Esophagus (tissue), 2 donors: Measurements from ENCODE around the gene KRTAP9-3. TPM values are rescaled to one million over a fixed set of nuclear protein-coding genes. Genes with fewer than 3 reads are reported as not detected.
"Not testable (repeated sequence)": the region's sequence is repeated elsewhere in the genome, so short reads cannot be mapped to it uniquely, and the experiment has no call there.

Experiments
- H3K27ac ChIP-seq, 2 donors: one replicate each; pipeline ENCODE4 v1.5.1; 2013; ENCODE audit warnings: low read depth in 2 of 2, mild to moderate bottlenecking in 2 of 2, inconsistent platforms in 1 of 2, low read length in 1 of 2, moderate library complexity in 1 of 2
- H3K27me3 ChIP-seq, 2 donors: one replicate each; pipeline ENCODE4 v1.6.1; 2013; ENCODE audit warnings: low read length in 2 of 2, control low read depth in 1 of 2, mild to moderate bottlenecking in 1 of 2; ENCODE audit not compliant: insufficient read depth in 2 of 2, control insufficient read depth in 1 of 2
- H3K36me3 ChIP-seq, 2 donors: one replicate each; pipeline ENCODE4 v1.6.1; 2013; ENCODE audit warnings: low read length in 1 of 2; ENCODE audit not compliant: control insufficient read depth in 2 of 2, insufficient read depth in 2 of 2
- H3K4me1 ChIP-seq, 2 donors: one replicate each; pipeline ENCODE4 v1.6.1; 2013; ENCODE audit warnings: low read length in 1 of 2; ENCODE audit not compliant: control insufficient read depth in 2 of 2, insufficient read depth in 2 of 2
- H3K4me3 ChIP-seq, 2 donors: one replicate each; pipeline ENCODE4 v1.5.1; 2013; ENCODE audit warnings: low read length in 2 of 2, mild to moderate bottlenecking in 2 of 2, low read depth in 1 of 2, moderate library complexity in 1 of 2
- H3K9me3 ChIP-seq, 2 donors: one replicate each; pipeline ENCODE4 v1.6.1; 2013; ENCODE audit warnings: mild to moderate bottlenecking in 2 of 2, low read depth in 1 of 2, low read length in 1 of 2, moderate library complexity in 1 of 2; ENCODE audit not compliant: control insufficient read depth in 2 of 2, insufficient read depth in 1 of 2
- WGBS, 2 donors: extraction: QIAGEN DNeasy Blood & Tissue Kit; methylation state at CpG; one replicate each; pipeline ENCODE4 v1.1.7; 2013; 5-methylcytosine and 5-hydroxymethylcytosine counted together
- polyA plus RNA-seq, 2 donors: library from polyadenylated mRNA; stranded (reverse); fragments of 200-250 nt; gene quantifications; one replicate each; pipeline ENCODE4 v1.2.3, GENCODE V29; 2013
- donor health status: healthy with polysubstance abuse.
- donor health status: Bipolar disorder and iron deficiency.

KRTAP9-3 gene
- polyA plus RNA-seq, 2 donors = not detected

DNA sequence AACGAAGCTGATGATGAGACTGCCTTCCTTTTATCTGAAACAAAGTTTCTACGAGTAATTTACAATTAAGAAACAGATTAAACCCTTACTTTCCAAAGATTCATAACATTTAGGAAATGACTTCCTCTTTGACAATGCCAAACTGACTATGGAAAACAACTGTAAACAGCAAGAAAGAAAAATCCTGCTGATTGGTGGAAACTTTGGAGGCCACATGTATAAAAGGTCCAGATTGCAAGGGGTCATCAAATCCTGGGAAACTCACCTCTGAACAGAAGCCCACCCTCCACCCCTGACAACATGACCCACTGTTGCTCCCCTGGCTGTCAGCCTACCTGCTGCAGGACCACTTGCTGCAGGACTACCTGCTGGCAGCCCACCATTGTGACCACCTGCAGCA lies 32.8 kb downstream of the KRTAP9-3 start, which contains the start of gene KRTAP9-6:
KRTAP9-6 (plus strand) TSS at position 301 of the 400 bp plus-strand sequence; CDS start at position 301, 0 bp downstream.
- Histone ChIP-seq H3K36me3 (no peaks in the 10 kb centered on the region), H3K27me3 (no peaks in the 10 kb centered on the region), H3K9me3 (no peaks in the 10 kb centered on the region), H3K4me1 (no peaks in the 10 kb centered on the region), H3K4me3 (no peak within 1 kb of the TSS), H3K27ac (no peak within 1 kb of the TSS)
- whole genome bisulfite sequencing, 2 donors = 46 to 60% methylated on average over 2 of the region's 2 CpGs

DNA sequence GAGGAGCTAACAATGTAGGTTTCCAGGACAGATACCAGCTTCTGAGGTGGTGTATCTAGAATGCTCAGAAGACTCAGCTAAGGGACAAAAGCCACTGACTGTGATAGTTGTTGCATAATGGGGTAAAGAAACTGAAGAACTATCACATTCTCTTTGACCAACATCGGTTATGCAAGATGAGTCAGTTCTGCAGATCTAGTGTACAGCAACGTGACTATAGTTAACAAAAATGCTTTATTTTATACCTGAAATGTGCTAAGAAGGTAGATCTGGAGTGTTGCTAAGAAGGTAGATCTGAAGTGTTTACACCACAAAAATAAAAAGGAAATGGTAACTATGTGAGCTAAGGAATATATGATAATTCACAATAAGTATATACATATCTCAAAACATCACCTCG lies 35.5 kb downstream of the KRTAP9-3 start:
- no peak overlapping the region for H3K4me3 ChIP-seq
- no peaks in the 10 kb centered on the region for H3K9me3 ChIP-seq
- H3K27ac ChIP-seq = no peak overlapping the region
- H3K36me3 ChIP-seq = no peaks in the 10 kb centered on the region
- WGBS, 2 donors = 85% methylated on average over 3 of the region's 3 CpGs; no CpG with 5 or more reads in 1 of the 2 donors
- H3K27me3 ChIP-seq = no peaks in the 10 kb centered on the region
- no peaks in the 10 kb centered on the region for H3K4me1 ChIP-seq

DNA sequence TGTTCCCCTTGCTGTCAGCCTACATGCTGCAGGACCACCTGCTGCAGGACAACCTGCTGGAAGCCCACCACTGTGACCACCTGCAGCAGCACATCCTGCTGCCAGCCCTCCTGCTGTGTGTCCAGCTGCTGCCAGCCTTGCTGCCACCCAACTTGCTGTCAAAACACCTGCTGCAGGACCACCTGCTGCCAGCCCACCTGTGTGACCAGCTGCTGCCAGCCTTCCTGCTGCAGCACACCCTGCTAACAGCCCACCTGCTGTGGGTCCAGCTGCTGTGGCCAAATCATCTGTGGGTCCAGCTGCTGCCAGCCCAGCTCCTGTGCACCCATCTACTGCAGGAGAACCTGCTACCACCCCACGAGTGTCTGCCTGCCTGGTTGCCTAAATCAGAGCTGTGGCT lies 39.1 kb downstream of the KRTAP9-3 start:
- WGBS, 2 donors = 57% methylated on average over 1 of the region's 1 CpG; no CpG with 5 or more reads in 1 of the 2 donors

DNA sequence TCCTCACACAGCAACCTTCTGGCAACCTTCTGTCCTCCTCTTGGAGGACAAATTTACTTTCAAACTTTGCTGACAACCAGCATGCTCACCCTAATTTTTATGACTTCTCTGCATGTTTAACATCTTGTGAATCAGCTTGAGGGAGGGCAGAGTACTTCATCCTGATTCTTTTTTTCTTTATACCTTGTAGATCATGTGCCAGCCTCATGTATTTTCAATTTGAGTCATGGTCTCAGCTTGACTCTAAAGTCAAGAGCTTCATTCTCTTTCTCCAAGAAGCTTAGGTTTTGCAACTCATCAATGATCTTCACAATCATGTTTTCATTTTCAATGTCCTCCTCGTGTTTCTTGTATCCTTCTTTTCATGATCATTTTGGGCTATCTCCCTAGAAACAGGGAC lies 39.6 kb downstream of the KRTAP9-3 start:
- WGBS, 2 donors = 61% methylated on average over 1 of the region's 1 CpG; no CpG with 5 or more reads in 1 of the 2 donors
- no peaks in the 10 kb centered on the region for H3K27me3 ChIP-seq
- no peaks in the 10 kb centered on the region for H3K9me3 ChIP-seq
- no peak overlapping the region for H3K27ac ChIP-seq
- no peaks in the 10 kb centered on the region for H3K36me3 ChIP-seq
- H3K4me3 ChIP-seq = no peak overlapping the region
- H3K4me1 ChIP-seq = no peaks in the 10 kb centered on the region

More for the DNA sequence above, 39.1 kb downstream of the KRTAP9-3 start:
- H3K27ac ChIP-seq, H3K36me3 ChIP-seq, H3K27me3 ChIP-seq, H3K4me3 ChIP-seq, H3K9me3 ChIP-seq, H3K4me1 ChIP-seq: not testable (repeated sequence)

DNA sequence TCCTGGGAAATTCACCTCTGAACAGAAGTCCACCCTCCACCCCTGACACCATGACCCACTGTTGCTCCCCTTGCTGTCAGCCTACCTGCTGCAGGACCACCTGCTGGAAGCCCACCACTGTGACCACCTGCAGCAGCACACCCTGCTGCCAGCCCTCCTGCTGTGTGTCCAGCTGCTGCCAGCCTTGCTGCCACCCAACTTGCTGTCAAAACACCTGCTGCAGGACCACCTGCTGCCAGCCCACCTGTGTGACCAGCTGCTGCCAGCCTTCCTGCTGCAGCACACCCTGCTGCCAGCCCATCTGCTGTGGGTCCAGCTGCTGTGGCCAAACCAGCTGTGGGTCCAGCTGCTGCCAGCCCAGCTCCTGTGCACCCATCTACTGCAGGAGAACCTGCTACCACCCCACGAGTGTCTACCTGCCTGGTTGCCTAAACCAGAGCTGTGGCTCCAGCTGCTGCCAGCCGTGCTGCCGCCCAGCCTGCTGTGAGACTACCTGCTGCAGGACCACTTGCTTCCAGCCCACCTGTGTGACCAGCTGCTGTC lies 43.5 kb downstream of the KRTAP9-3 start, which contains the start of gene KRTAP9-7:
KRTAP9-7 (plus strand) TSS at position 51 of the 543 bp plus-strand sequence; CDS start at position 51, 0 bp downstream.
- not testable (repeated sequence) for H3K27me3 ChIP-seq, H3K4me3 ChIP-seq, H3K36me3 ChIP-seq, H3K27ac ChIP-seq, H3K4me1 ChIP-seq, H3K9me3 ChIP-seq
- WGBS, 2 donors = 76 to 89% methylated on average over 3 of the region's 3 CpGs

DNA sequence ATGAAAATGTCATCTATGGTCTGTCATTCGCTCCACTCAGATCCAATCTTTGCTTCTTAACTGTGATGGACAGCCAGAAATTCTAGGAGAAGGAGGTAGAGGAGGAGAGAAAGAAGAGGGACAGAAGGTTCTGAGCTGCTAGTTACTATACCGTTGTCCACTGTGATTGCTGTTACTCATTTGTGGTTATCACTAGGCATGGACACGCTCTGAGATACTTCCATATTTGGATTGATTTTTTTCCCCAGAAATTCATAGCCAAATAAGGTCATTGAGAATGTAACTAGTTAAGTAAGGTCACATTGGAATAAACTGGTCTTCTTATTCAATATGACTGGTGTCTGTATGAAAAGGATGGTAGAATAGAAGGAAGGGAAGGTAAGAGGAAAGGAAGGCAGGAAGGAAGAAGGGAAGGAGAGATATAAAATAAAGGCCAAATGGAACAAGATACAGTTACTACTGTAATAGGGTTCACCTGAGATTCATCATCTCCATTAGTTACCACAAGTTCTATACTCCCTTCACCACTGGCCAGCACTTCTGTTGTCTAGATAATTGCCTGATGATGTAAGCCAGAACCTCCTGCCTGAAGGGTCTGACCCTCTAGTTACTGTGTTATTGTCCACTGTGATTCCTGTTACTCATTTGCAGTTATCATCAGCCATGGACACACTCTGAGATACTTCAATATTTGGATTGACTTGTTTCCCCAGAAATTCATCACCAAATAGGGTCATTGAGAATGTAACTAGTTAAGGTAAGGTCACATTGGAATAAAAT lies 46.1 kb downstream of the KRTAP9-3 start:
- H3K9me3 ChIP-seq = peaks cover 0 to 2% of the 10 kb centered on the region in 2 donors
- no peaks in the 10 kb centered on the region for H3K4me1 ChIP-seq
- WGBS, 2 donors = 79 to 87% methylated on average over 3 of the region's 3 CpGs
- H3K27me3 ChIP-seq = no peaks in the 10 kb centered on the region
- H3K36me3 ChIP-seq = no peaks in the 10 kb centered on the region
- H3K27ac ChIP-seq = no peak overlapping the region
- no peak overlapping the region for H3K4me3 ChIP-seq

Other genes starting within 250 kb of the KRTAP9-3 start
- gene KRT40, start 248.1 kb upstream of the KRTAP9-3 start, polyA plus RNA-seq = under 1 TPM; 0.18 to 0.20 TPM
- gene KRTAP3-3, start 238.3 kb upstream of the KRTAP9-3 start, polyA plus RNA-seq = not detected
- gene KRTAP3-2, start 232.5 kb upstream of the KRTAP9-3 start, polyA plus RNA-seq = 10 to 100 TPM in 1 of 2 donors, 1 to 10 TPM in 1; 1.8 to 43.5 TPM
- under 1 TPM in 1 of 2 donors, not detected in 1; 0.39 TPM for gene KRTAP3-1, start 223.3 kb upstream of the KRTAP9-3 start, polyA plus RNA-seq
- gene KRTAP1-5, start 205.2 kb upstream of the KRTAP9-3 start, polyA plus RNA-seq = under 1 TPM in 1 of 2 donors, not detected in 1; 0.09 TPM
- not detected for gene KRTAP1-4, start 202.3 kb upstream of the KRTAP9-3 start, polyA plus RNA-seq
- gene KRTAP1-3, start 197.6 kb upstream of the KRTAP9-3 start, polyA plus RNA-seq = not detected
- under 1 TPM; 0.04 to 0.16 TPM for gene KRTAP1-1, start 191.0 kb upstream of the KRTAP9-3 start, polyA plus RNA-seq
- not detected for gene KRTAP2-1, start 185.1 kb upstream of the KRTAP9-3 start, polyA plus RNA-seq
- gene KRTAP2-2, start 177.2 kb upstream of the KRTAP9-3 start, polyA plus RNA-seq = not detected
- under 1 TPM in 1 of 2 donors, not detected in 1; 0.10 TPM for gene KRTAP2-3, start 172.3 kb upstream of the KRTAP9-3 start, polyA plus RNA-seq
- gene KRTAP2-4, start 166.6 kb upstream of the KRTAP9-3 start, polyA plus RNA-seq = not detected
- not detected for gene KRTAP4-7, start 148.3 kb upstream of the KRTAP9-3 start, polyA plus RNA-seq
- not detected for gene KRTAP4-8, start 134.3 kb upstream of the KRTAP9-3 start, polyA plus RNA-seq
- not detected for gene KRTAP4-16, start 130.2 kb upstream of the KRTAP9-3 start, polyA plus RNA-seq
- not detected for gene KRTAP4-9, start 127.1 kb upstream of the KRTAP9-3 start, polyA plus RNA-seq
- not detected for gene KRTAP4-11, start 114.1 kb upstream of the KRTAP9-3 start, polyA plus RNA-seq
- gene KRTAP4-12, start 108.3 kb upstream of the KRTAP9-3 start, polyA plus RNA-seq = not detected
- gene KRTAP4-6, start 91.9 kb upstream of the KRTAP9-3 start, polyA plus RNA-seq = not detected
- gene KRTAP4-5, start 82.6 kb upstream of the KRTAP9-3 start, polyA plus RNA-seq = not detected
- gene KRTAP4-4, start 71.7 kb upstream of the KRTAP9-3 start, polyA plus RNA-seq = not detected
- gene KRTAP4-3, start 64.2 kb upstream of the KRTAP9-3 start, polyA plus RNA-seq = not detected
- gene KRTAP4-2, start 54.2 kb upstream of the KRTAP9-3 start, polyA plus RNA-seq = not detected
- gene KRTAP4-1, start 47.5 kb upstream of the KRTAP9-3 start, polyA plus RNA-seq = not detected
- not detected for gene KRTAP9-1, start 42.6 kb upstream of the KRTAP9-3 start, polyA plus RNA-seq
- not detected for gene KRTAP9-2, start 5.8 kb upstream of the KRTAP9-3 start, polyA plus RNA-seq
- not detected for gene KRTAP9-8, start 5.5 kb downstream of the KRTAP9-3 start, polyA plus RNA-seq
- gene KRTAP9-4, start 17.2 kb downstream of the KRTAP9-3 start, polyA plus RNA-seq = not detected
- not detected for gene KRTAP9-9, start 22.9 kb downstream of the KRTAP9-3 start, polyA plus RNA-seq
- gene KRTAP9-6, start 32.9 kb downstream of the KRTAP9-3 start, polyA plus RNA-seq = not detected
- gene KRTAP9-7, start 43.2 kb downstream of the KRTAP9-3 start, polyA plus RNA-seq = not detected
- gene KRTAP29-1, start 70.4 kb downstream of the KRTAP9-3 start, polyA plus RNA-seq = not detected
- gene KRTAP16-1, start 76.9 kb downstream of the KRTAP9-3 start, polyA plus RNA-seq = not detected
- not detected for gene KRTAP17-1, start 83.3 kb downstream of the KRTAP9-3 start, polyA plus RNA-seq
- gene KRT33A, start 118.4 kb downstream of the KRTAP9-3 start, polyA plus RNA-seq = 1 to 10 TPM in 1 of 2 donors, under 1 TPM in 1; 0.69 to 1.2 TPM
- under 1 TPM; 0.12 to 0.16 TPM for gene KRT33B, start 137.4 kb downstream of the KRTAP9-3 start, polyA plus RNA-seq
- under 1 TPM; 0.19 to 0.20 TPM for gene KRT34, start 149.9 kb downstream of the KRTAP9-3 start, polyA plus RNA-seq
- gene KRT31, start 165.2 kb downstream of the KRTAP9-3 start, polyA plus RNA-seq = 10 to 100 TPM in 1 of 2 donors, 1 to 10 TPM in 1; 3.8 to 16.7 TPM
- not detected for gene KRT37, start 192.1 kb downstream of the KRTAP9-3 start, polyA plus RNA-seq
- gene KRT38, start 208.5 kb downstream of the KRTAP9-3 start, polyA plus RNA-seq = under 1 TPM in 1 of 2 donors, not detected in 1; 0.02 TPM
- 1 to 10 TPM; 1.9 to 8.5 TPM for gene KRT32, start 234.9 kb downstream of the KRTAP9-3 start, polyA plus RNA-seq
- not detected for gene KRT35, start 248.7 kb downstream of the KRTAP9-3 start, polyA plus RNA-seq